Coronary artery (tissue), 2 donors: ENCODE data around the gene NUTM2G.
"Not testable (repeated sequence)": the region's sequence is repeated elsewhere in the genome, so short reads cannot be mapped to it uniquely, and the experiment has no call there.

ENCODE experiments used
- DNase-seq: peaks from one replicate; pipeline ENCODE4 v3.0.0-alpha.2; 2017; ENCODE audit warnings: low spot score
- H3K27ac ChIP-seq, 2 donors: fragments of 200-600 bp; sonication (generic); one replicate each; pipeline ENCODE4 v1.5.1; 2016 to 2019
- H3K4me3 ChIP-seq: fragments of 200-600 bp; sonication (generic); 2 replicates; pipeline ENCODE4 v1.5.1; 2016; ENCODE audit warnings: mild to moderate bottlenecking, moderate library complexity
- CTCF ChIP-seq: fragments of 200-600 bp; sonication (generic); IDR thresholded peaks from one replicate; pipeline ENCODE4 v1.5.1; 2019; ENCODE audit warnings: antibody characterized with exemption

Gene NUTM2G

GRCh38 chr9:96928543-96928942 lies at the start of gene NUTM2G:
NUTM2G (plus strand) TSS chr9:96928843; CDS start chr9:96929025, 182 bp downstream.
- not testable (repeated sequence) for H3K4me3 ChIP-seq, DNase-seq, H3K27ac ChIP-seq

- no peak overlapping the region for H3K4me3 ChIP-seq
- H3K27ac ChIP-seq, result no peak overlapping the region
These were observed 44.7 kb upstream of the NUTM2G start for GRCh38 chr9:96883922-96884321.

GRCh38 chr9:96884443-96884842 lies 44.2 kb upstream of the NUTM2G start:
- TF ChIP-seq CTCF, result no peak
- Histone ChIP-seq H3K27ac (no peak overlapping the region), H3K4me3 (no peak overlapping the region)
- DNase-seq, result no peak

More at GRCh38 chr9:96883922-96884321, 44.7 kb upstream of the NUTM2G start:
- DNase-seq, result no peak
- no peak for TF ChIP-seq CTCF

- no peak for DNase-seq
- Histone ChIP-seq H3K27ac (no peak overlapping the region), H3K4me3 (no peak overlapping the region)
- no peak for TF ChIP-seq CTCF
These were observed 43.2 kb upstream of the NUTM2G start for GRCh38 chr9:96885424-96885823.

- Histone ChIP-seq H3K4me3 (no peak overlapping the region), H3K27ac (no peak overlapping the region)
- no peak for DNase-seq
- no peak for TF ChIP-seq CTCF
These were observed 40.1 kb upstream of the NUTM2G start for GRCh38 chr9:96888591-96888990.

GRCh38 chr9:96892131-96892530 lies 36.5 kb upstream of the NUTM2G start:
- no peak for TF ChIP-seq CTCF
- DNase-seq, result no peak
- Histone ChIP-seq H3K4me3 (no peak overlapping the region), H3K27ac (no peak overlapping the region)

- H3K27ac ChIP-seq, DNase-seq, H3K4me3 ChIP-seq: not testable (repeated sequence)
These were observed 28.6 kb upstream of the NUTM2G start for GRCh38 chr9:96900010-96900409.

GRCh38 chr9:96904947-96905722 lies 23.5 kb upstream of the NUTM2G start:
- DNase-seq, H3K4me3 ChIP-seq, H3K27ac ChIP-seq: not testable (repeated sequence)

- not testable (repeated sequence) for H3K4me3 ChIP-seq, DNase-seq, H3K27ac ChIP-seq
These were observed 20.2 kb upstream of the NUTM2G start for GRCh38 chr9:96908479-96908878.

- DNase-seq, H3K27ac ChIP-seq, H3K4me3 ChIP-seq: not testable (repeated sequence)
These were observed 13.1 kb upstream of the NUTM2G start for GRCh38 chr9:96915539-96915938.

- not testable (repeated sequence) for DNase-seq, H3K27ac ChIP-seq, H3K4me3 ChIP-seq
These were observed 12.1 kb upstream of the NUTM2G start for GRCh38 chr9:96916531-96916930.

- H3K4me3 ChIP-seq, H3K27ac ChIP-seq, DNase-seq: not testable (repeated sequence)
These were observed 10.1 kb upstream of the NUTM2G start for GRCh38 chr9:96918550-96918949.

- not testable (repeated sequence) for H3K4me3 ChIP-seq, H3K27ac ChIP-seq, DNase-seq
These were observed 7.8 kb upstream of the NUTM2G start for GRCh38 chr9:96920803-96921202.

GRCh38 chr9:96925587-96925986 lies 3.1 kb upstream of the NUTM2G start:
- not testable (repeated sequence) for H3K4me3 ChIP-seq, H3K27ac ChIP-seq, DNase-seq
